ENCODE results near the gene KCNAB1.
"Not testable (repeated sequence)": the region's sequence is repeated elsewhere in the genome, so short reads cannot be mapped to it uniquely, and the experiment has no call there.

KCNAB1 gene

DNA sequence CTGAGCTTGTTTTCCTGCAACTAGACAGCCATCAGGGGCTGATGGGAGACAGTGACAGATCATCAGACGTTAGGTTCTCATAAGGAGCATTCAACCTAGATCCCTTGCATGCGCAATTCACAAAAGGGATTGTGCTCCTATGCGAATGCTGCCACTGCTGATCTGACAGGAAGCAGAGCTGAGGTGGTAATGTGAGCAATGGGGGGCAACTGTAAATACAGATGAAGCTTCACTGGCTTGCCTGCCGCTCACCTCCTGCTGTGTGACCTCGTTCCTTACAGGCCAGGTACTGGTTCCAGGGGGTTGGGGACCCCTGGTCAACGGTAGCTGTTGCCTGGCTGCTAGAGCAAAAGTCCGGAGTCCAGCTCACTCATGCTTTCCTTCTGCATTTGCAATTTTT lies 26.4 kb upstream of the KCNAB1 start:
- no peaks in the 10 kb centered on the region for H3K9me2 ChIP-seq (replicated peaks; ENCODE audit: insufficient read depth, low read length)
- H2AFZ ChIP-seq (ENCODE audit: low read length), result no peak overlapping the region
- H3K9me3 ChIP-seq (replicated peaks; ENCODE audit: insufficient read depth, low read length), result no peaks in the 10 kb centered on the region
- H3K27ac ChIP-seq (ENCODE audit: low read length), result no peak overlapping the region
- TF ChIP-seq EZH2phosphoT487 (IDR thresholded peaks at IDR 0.05; ENCODE audit: low read length) (no peak), EZH2 (optimal IDR thresholded peaks at IDR 0.05; ENCODE audit: low read depth, low read length) (no peak)
- TF ChIP-seq, protein P1, sequence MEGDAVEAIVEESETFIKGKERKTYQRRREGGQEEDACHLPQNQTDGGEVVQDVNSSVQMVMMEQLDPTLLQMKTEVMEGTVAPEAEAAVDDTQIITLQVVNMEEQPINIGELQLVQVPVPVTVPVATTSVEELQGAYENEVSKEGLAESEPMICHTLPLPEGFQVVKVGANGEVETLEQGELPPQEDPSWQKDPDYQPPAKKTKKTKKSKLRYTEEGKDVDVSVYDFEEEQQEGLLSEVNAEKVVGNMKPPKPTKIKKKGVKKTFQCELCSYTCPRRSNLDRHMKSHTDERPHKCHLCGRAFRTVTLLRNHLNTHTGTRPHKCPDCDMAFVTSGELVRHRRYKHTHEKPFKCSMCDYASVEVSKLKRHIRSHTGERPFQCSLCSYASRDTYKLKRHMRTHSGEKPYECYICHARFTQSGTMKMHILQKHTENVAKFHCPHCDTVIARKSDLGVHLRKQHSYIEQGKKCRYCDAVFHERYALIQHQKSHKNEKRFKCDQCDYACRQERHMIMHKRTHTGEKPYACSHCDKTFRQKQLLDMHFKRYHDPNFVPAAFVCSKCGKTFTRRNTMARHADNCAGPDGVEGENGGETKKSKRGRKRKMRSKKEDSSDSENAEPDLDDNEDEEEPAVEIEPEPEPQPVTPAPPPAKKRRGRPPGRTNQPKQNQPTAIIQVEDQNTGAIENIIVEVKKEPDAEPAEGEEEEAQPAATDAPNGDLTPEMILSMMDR (IDR thresholded peaks at IDR 0.05; ENCODE audit: low read length), result no peak
- no peaks in the 10 kb centered on the region for H3K36me3 ChIP-seq (replicated peaks; ENCODE audit: insufficient read depth, low read length)
- H3K4me1 ChIP-seq (ENCODE audit: low read length), result no peaks in the 10 kb centered on the region
- no peak overlapping the region for H3K9ac ChIP-seq (ENCODE audit: low read length)
- no peak overlapping the region for H3K4me3 ChIP-seq (ENCODE audit: low read length)
- no peaks in the 10 kb centered on the region for H4K20me1 ChIP-seq (ENCODE audit: insufficient read depth, low read length)
- H3K79me2 ChIP-seq (ENCODE audit: low read length), result no peaks in the 10 kb centered on the region
- H3F3A ChIP-seq (ENCODE audit: insufficient read depth, low read length), result no peaks in the 10 kb centered on the region
- no peak overlapping the region for H3K4me2 ChIP-seq (ENCODE audit: low read depth, low read length)
- H3K27me3 ChIP-seq (replicated peaks; ENCODE audit: insufficient read depth, low read length), result no peaks in the 10 kb centered on the region
- no peak for DNase-seq

DNA sequence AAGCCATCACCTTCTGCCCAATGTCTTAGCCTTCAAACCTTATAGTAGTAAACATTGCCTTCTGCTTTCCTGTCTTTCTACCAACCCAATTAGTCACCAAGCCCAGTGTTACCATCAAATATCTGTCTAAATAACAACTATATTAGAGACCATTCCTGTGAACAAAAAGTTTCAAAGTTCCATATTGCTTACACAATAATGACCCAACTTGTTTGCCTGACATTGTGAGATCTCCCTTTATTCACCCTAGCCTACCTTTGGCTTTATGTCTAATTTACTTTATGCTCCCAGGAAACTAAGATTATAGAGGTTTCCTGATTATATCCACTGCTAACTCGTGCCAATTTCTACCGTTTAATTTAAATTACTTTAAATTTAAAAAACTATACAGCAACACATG lies 26.0 kb upstream of the KCNAB1 start:
- H3K36me3 ChIP-seq (replicated peaks; ENCODE audit: insufficient read depth, low read length), result no peaks in the 10 kb centered on the region
- H3K4me2 ChIP-seq (ENCODE audit: low read depth, low read length), result no peak overlapping the region
- H2AFZ ChIP-seq (ENCODE audit: low read length), result no peak overlapping the region
- no peak overlapping the region for H3K4me3 ChIP-seq (ENCODE audit: low read length)
- no peaks in the 10 kb centered on the region for H3K4me1 ChIP-seq (ENCODE audit: low read length)
- no peak overlapping the region for H3K27ac ChIP-seq (ENCODE audit: low read length)
- no peaks in the 10 kb centered on the region for H3K9me2 ChIP-seq (replicated peaks; ENCODE audit: insufficient read depth, low read length)
- no peaks in the 10 kb centered on the region for H4K20me1 ChIP-seq (ENCODE audit: insufficient read depth, low read length)
- H3K27me3 ChIP-seq (replicated peaks; ENCODE audit: insufficient read depth, low read length), result no peaks in the 10 kb centered on the region
- H3K9me3 ChIP-seq (replicated peaks; ENCODE audit: insufficient read depth, low read length), result no peaks in the 10 kb centered on the region
- H3F3A ChIP-seq (ENCODE audit: insufficient read depth, low read length), result no peaks in the 10 kb centered on the region
- no peaks in the 10 kb centered on the region for H3K79me2 ChIP-seq (ENCODE audit: low read length)
- no peak for TF ChIP-seq EZH2phosphoT487 (IDR thresholded peaks at IDR 0.05; ENCODE audit: low read length)
- TF ChIP-seq, protein P1 (IDR thresholded peaks at IDR 0.05; ENCODE audit: low read length), result no peak
- TF ChIP-seq EZH2 (optimal IDR thresholded peaks at IDR 0.05; ENCODE audit: low read depth, low read length), result no peak
- no peak for DNase-seq
- H3K9ac ChIP-seq (ENCODE audit: low read length), result no peak overlapping the region

DNA sequence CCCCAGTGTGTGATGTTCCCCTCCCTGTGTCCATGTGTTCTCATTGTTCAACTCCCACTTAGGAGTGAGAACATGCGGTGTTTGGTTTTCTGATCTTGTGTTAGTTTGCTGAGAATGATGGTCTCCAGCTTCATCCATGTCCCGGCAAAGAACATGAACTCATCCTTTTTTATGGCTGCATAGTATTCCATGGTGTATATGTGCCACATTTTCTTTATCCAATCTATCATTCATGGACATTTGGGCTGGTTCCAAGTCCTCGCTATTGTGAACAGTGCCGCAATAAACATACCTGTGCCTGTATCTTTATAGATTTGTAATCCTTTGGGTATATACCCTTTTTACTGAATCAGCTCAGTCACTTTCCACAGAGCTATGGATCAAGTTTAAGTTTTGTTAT lies 24.7 kb upstream of the KCNAB1 start:
- not testable (repeated sequence) for H3F3A ChIP-seq (ENCODE audit: insufficient read depth, low read length); H3K79me2 ChIP-seq (ENCODE audit: low read length); H3K27ac ChIP-seq (ENCODE audit: low read length); H3K9ac ChIP-seq (ENCODE audit: low read length); H3K27me3 ChIP-seq (replicated peaks; ENCODE audit: insufficient read depth, low read length); H3K4me1 ChIP-seq (ENCODE audit: low read length); DNase-seq; H3K4me3 ChIP-seq (ENCODE audit: low read length); H3K9me2 ChIP-seq (replicated peaks; ENCODE audit: insufficient read depth, low read length); H4K20me1 ChIP-seq (ENCODE audit: insufficient read depth, low read length); H3K9me3 ChIP-seq (replicated peaks; ENCODE audit: insufficient read depth, low read length); H3K36me3 ChIP-seq (replicated peaks; ENCODE audit: insufficient read depth, low read length); H2AFZ ChIP-seq (ENCODE audit: low read length); H3K4me2 ChIP-seq (ENCODE audit: low read depth, low read length)

DNA sequence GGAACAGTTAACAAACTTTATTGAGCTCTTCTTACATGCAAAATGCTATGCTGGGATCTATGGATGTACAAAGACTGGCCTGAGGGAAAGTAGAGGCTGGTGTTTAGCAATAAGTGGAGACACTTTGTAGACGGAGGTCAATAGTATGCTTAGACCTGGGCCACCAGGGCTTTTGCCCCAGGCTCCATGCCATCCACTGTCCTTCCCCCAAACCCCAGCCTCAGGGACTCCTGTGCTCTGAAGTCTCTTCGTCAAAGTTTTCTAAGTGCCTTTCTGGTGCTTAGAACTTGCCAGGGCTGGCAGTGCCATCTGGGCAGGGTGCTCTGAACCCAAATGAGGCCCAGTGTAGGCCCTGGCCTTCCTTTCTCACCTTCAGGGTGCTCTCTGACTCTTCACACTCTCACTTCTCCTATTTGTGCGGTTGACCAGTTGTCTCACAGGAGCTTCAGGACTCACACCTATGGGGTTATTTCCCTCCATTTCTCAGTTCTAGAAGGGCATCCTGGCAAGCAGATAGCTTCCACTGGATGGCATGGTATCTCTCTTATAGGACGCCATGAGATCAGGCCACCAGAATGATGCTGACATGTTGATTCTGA lies 21.8 kb upstream of the KCNAB1 start:
- Histone ChIP-seq H3K9ac (ENCODE audit: low read length) (no peak overlapping the region), H3F3A (ENCODE audit: insufficient read depth, low read length) (no peaks in the 10 kb centered on the region), H4K20me1 (ENCODE audit: insufficient read depth, low read length) (no peaks in the 10 kb centered on the region), H3K9me3 (replicated peaks; ENCODE audit: insufficient read depth, low read length) (no peaks in the 10 kb centered on the region), H3K4me2 (ENCODE audit: low read depth, low read length) (no peak overlapping the region), H3K27ac (ENCODE audit: low read length) (no peak overlapping the region), H3K9me2 (replicated peaks; ENCODE audit: insufficient read depth, low read length) (no peaks in the 10 kb centered on the region), H3K4me3 (ENCODE audit: low read length) (no peak overlapping the region), H2AFZ (ENCODE audit: low read length) (no peak overlapping the region), H3K36me3 (replicated peaks; ENCODE audit: insufficient read depth, low read length) (no peaks in the 10 kb centered on the region), H3K4me1 (ENCODE audit: low read length) (no peaks in the 10 kb centered on the region), H3K79me2 (ENCODE audit: low read length) (no peaks in the 10 kb centered on the region), H3K27me3 (replicated peaks; ENCODE audit: insufficient read depth, low read length) (no peaks in the 10 kb centered on the region)
- TF ChIP-seq, protein P1 (IDR thresholded peaks at IDR 0.05; ENCODE audit: low read length), result no peak
- no peak for TF ChIP-seq EZH2phosphoT487 (IDR thresholded peaks at IDR 0.05; ENCODE audit: low read length)
- no peak for TF ChIP-seq EZH2 (optimal IDR thresholded peaks at IDR 0.05; ENCODE audit: low read depth, low read length)
- no peak for DNase-seq

DNA sequence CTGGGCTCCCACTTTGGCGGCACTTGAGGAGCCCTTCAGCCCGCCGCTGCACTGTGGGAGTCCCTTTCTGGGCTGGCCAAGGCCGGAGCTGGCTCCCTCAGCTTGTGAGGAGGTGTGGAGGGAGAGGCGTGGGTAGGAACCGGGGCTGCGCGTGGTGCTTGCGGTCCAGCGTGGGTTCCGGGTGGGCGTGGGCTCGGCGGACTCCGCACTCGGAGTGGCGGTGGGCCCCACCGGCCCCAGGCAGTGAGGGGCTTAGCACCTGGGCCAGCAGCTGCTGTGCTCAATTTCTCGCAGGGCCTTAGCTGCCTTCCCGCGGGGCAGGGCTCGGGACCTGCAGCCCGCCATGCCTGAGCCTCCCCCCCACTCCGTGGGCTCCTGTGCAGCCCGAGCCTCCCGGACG lies 21.0 kb upstream of the KCNAB1 start:
- DNase-seq; H3K27me3 ChIP-seq (replicated peaks; ENCODE audit: insufficient read depth, low read length); H3K9me2 ChIP-seq (replicated peaks; ENCODE audit: insufficient read depth, low read length); H3K4me1 ChIP-seq (ENCODE audit: low read length); H3K9ac ChIP-seq (ENCODE audit: low read length); H3F3A ChIP-seq (ENCODE audit: insufficient read depth, low read length); H3K36me3 ChIP-seq (replicated peaks; ENCODE audit: insufficient read depth, low read length); H3K4me3 ChIP-seq (ENCODE audit: low read length); H3K4me2 ChIP-seq (ENCODE audit: low read depth, low read length); H2AFZ ChIP-seq (ENCODE audit: low read length); H3K9me3 ChIP-seq (replicated peaks; ENCODE audit: insufficient read depth, low read length); H3K79me2 ChIP-seq (ENCODE audit: low read length); H3K27ac ChIP-seq (ENCODE audit: low read length); H4K20me1 ChIP-seq (ENCODE audit: insufficient read depth, low read length): not testable (repeated sequence)

DNA sequence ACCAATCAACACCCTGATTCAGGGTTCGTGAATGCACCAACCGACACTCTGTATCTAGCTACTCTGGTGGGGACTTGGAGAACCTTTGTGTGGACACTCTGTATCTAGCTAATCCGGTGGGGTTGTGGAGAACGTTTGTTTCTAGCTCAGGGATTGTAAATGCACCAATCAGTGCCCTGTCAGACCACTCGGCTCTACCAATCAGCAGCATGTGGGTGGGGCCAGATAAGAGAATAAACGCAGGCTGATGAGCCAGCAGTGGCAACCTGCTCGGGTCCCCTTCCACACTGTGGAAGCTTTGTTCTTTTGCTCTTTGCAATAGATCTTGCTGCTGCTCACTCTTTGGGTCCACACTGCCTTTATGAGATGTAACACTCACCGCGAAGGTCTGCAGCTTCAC lies 20.4 kb upstream of the KCNAB1 start:
- H3K27ac ChIP-seq (ENCODE audit: low read length); H3K4me3 ChIP-seq (ENCODE audit: low read length); H3K9me2 ChIP-seq (replicated peaks; ENCODE audit: insufficient read depth, low read length); H3F3A ChIP-seq (ENCODE audit: insufficient read depth, low read length); H3K27me3 ChIP-seq (replicated peaks; ENCODE audit: insufficient read depth, low read length); DNase-seq; H4K20me1 ChIP-seq (ENCODE audit: insufficient read depth, low read length); H3K9me3 ChIP-seq (replicated peaks; ENCODE audit: insufficient read depth, low read length); H3K4me2 ChIP-seq (ENCODE audit: low read depth, low read length); H2AFZ ChIP-seq (ENCODE audit: low read length); H3K4me1 ChIP-seq (ENCODE audit: low read length); H3K36me3 ChIP-seq (replicated peaks; ENCODE audit: insufficient read depth, low read length); H3K79me2 ChIP-seq (ENCODE audit: low read length); H3K9ac ChIP-seq (ENCODE audit: low read length): not testable (repeated sequence)
